UCSD-AML1 (cell line): ENCODE measurements around the gene GTF2A1.
"Not testable (repeated sequence)": the region's sequence is repeated elsewhere in the genome, so short reads cannot be mapped to it uniquely, and the experiment has no call there.

ENCODE experiments used
- DNase-seq: peaks from one replicate; lab custom pipeline; 2025; ENCODE audit not compliant: unreplicated experiment; lab: John Stamatoyannopoulos, UW

The GTF2A1 gene

GRCh38 chr14:81220830-81221578, at the start of gene GTF2A1:
Gene GTF2A1 (minus strand): TSS chr14:81220959. CDS start chr14:81220518, 441 bp downstream.
- DNase-seq = peak; percentile 94

- DNase-seq = no peak
Measured at GRCh38 chr14:81269979-81270375, 49.2 kb upstream of the GTF2A1 start.

GRCh38 chr14:81269100-81269978, 48.6 kb upstream of the GTF2A1 start:
- DNase-seq = no peak

GRCh38 chr14:81268016-81268416, 47.3 kb upstream of the GTF2A1 start:
- DNase-seq = no peak

GRCh38 chr14:81265636-81266169, 44.9 kb upstream of the GTF2A1 start:
- no peak for DNase-seq

GRCh38 chr14:81264671-81265070, 43.9 kb upstream of the GTF2A1 start:
- no peak for DNase-seq

- DNase-seq = no peak
Measured at GRCh38 chr14:81263777-81264410, 43.1 kb upstream of the GTF2A1 start.

- DNase-seq = no peak
Measured at GRCh38 chr14:81261176-81261575, 40.4 kb upstream of the GTF2A1 start.

- no peak for DNase-seq
Measured at GRCh38 chr14:81260732-81261131, 40.0 kb upstream of the GTF2A1 start.

GRCh38 chr14:81256289-81256960, 35.7 kb upstream of the GTF2A1 start:
- no peak for DNase-seq

GRCh38 chr14:81252278-81252677, 31.5 kb upstream of the GTF2A1 start:
- DNase-seq = no peak

- DNase-seq = no peak
Measured at GRCh38 chr14:81247271-81247766, 26.6 kb upstream of the GTF2A1 start.

- no peak for DNase-seq
Measured at GRCh38 chr14:81246461-81247270, 25.9 kb upstream of the GTF2A1 start.

- no peak for DNase-seq
Measured at GRCh38 chr14:81245771-81246170, 25.0 kb upstream of the GTF2A1 start.

- not testable (repeated sequence) for DNase-seq
Measured at GRCh38 chr14:81244431-81244830, 23.7 kb upstream of the GTF2A1 start.

GRCh38 chr14:81243499-81243898, 22.7 kb upstream of the GTF2A1 start:
- no peak for DNase-seq

GRCh38 chr14:81236849-81237248, 16.1 kb upstream of the GTF2A1 start:
- not testable (repeated sequence) for DNase-seq

GRCh38 chr14:81236138-81236537, 15.4 kb upstream of the GTF2A1 start:
- DNase-seq = no peak

GRCh38 chr14:81235096-81235495, 14.3 kb upstream of the GTF2A1 start:
- DNase-seq = no peak

- no peak for DNase-seq
Measured at GRCh38 chr14:81234278-81234677, 13.5 kb upstream of the GTF2A1 start.
